GM19467 (cell line): ENCODE results near the gene ZNF12.

Experiments
- ATAC-seq: cut with Tn5 transposase; IDR thresholded peaks from one replicate; pipeline ENCODE4 v1.9.1; 2021; ENCODE audit warnings: mild to moderate bottlenecking, moderate library complexity; ENCODE audit not compliant: unreplicated experiment

Gene ZNF12

DNA sequence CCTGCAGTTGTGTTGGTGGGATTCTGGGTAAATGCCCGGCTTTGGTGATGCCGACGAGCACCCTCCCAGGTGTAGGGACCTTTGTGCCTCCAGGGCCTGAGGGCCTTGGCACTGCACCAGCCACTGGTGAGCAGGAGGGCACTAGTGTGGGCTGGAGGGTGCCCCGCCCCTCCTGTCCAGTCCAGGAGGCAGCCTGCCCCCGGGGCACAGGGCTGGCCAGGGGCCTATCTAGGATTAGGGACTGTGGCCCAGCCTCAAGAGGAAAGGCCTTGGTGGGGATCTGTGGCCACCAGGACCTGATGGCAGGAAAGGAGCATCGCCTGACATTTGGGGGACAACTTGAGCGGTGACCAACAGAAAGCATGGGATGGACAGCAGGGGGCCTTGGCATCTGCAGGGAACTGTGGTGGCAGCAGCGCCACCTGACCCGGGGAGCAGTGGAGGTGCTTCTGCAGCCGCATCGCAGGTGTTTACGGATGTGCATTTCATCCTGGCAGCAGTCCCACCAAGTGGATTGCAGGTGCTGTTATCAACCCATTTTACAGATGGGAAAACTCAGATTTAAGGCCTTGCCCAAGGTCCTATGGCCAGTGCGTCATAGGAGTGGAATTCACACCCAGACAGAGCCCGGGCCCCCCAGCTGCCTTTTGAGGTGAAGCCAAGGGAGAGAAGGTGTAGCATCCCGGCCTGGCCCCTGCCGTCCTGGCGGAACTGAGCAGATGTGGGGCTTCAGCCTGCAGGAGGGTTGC lies 58.5 kb downstream of the ZNF12 start:
- ATAC-seq, result no peak

- ATAC-seq, result no peak
Measured at GRCh38 chr7:6647541-6647940, 59.2 kb downstream of the ZNF12 start.

DNA sequence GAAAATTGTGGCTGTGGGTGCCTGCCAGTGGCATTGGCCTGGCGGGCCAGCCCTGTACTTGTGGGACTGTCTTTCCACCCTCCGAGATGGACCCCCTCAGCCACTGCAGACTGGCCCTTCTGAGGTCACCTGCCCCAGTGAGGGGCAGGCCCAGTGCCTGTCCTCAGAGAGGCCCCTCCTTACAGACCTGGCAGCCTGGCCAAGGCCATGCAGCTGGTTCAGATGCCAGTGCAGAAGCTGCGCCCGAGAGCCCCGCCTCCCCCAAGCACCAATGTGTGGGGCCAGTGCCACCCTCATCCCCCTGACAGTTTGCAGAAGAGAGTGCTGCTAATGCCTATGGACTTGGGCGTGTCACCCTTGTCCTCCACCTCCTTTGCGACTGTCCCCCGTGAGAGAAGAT lies 59.7 kb downstream of the ZNF12 start:
- ATAC-seq, result no peak

DNA sequence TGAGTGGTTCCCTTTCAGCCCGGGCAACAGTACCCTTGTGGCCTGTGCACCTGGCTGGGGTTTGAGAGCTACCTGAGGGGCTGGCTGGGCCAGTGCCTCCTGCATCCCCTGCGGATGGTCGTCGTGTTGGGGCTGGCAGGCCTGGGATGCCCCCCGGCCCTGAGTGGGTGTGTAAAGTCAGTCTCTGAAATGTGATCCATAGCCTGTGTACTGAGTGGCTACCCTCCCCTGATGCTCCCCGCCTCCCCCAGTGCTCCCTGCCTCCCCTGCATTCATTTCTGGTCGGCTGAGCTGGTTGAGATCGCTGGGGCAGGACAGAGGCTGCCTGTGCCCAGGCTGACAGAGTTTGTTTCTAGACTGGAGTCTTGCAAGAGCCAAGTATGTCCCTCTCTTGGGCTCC lies 60.3 kb downstream of the ZNF12 start:
- no peak for ATAC-seq

DNA sequence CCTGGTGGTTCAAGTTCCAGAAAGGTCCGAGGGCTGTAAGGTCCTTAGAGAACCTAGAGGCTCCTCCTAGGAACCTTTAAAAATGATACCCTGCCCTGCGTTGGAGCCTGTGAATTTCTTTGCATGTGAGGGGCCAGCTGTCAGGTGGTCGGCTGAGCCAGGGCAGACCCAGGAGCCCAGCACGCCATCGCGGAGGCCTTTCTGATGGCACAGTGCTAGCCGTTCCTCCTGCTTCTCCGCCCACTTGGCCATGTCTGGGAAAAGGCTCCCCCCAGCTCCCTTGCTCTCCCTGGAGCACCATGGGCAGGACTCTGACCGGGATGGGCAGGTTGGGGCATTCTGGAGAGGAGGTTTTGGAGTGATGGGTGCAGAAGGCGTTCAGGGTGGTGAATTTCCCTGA lies 62.0 kb downstream of the ZNF12 start:
- no peak for ATAC-seq

DNA sequence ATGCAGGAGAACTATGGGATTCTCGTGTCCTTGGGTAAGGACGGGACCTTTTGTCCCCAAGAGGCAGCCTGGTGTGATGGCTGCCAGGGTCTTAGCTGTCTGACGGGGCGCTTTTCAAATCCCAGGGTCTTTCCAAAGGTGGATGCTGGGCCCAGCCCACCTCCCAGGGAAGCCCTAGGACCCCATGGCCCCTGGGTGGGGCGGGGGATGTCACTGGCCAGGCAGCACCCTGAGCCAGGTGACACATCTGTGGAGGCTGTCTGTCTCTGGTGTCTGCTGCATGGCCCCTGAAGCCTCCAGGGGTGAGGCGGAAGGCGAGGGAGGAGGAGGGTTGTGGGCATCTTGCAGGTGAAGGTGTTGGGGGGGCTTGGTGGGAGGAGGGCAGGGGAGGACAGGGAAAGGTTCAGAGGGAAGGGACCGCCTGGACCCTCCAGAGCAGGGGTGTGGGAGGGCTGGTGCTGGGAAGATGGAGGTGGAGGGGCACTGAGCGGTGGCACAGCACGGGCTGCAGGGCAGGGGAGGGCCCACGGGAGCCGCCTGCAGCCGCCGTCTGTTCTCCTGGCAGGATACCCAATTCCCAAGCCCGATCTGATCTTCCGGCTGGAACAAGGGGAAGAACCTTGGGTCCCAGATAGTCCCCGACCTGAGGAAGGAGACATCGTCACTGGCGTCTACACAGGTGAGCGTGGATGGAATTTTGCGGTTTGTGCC lies 62.7 kb downstream of the ZNF12 start:
- ATAC-seq, result no peak

DNA sequence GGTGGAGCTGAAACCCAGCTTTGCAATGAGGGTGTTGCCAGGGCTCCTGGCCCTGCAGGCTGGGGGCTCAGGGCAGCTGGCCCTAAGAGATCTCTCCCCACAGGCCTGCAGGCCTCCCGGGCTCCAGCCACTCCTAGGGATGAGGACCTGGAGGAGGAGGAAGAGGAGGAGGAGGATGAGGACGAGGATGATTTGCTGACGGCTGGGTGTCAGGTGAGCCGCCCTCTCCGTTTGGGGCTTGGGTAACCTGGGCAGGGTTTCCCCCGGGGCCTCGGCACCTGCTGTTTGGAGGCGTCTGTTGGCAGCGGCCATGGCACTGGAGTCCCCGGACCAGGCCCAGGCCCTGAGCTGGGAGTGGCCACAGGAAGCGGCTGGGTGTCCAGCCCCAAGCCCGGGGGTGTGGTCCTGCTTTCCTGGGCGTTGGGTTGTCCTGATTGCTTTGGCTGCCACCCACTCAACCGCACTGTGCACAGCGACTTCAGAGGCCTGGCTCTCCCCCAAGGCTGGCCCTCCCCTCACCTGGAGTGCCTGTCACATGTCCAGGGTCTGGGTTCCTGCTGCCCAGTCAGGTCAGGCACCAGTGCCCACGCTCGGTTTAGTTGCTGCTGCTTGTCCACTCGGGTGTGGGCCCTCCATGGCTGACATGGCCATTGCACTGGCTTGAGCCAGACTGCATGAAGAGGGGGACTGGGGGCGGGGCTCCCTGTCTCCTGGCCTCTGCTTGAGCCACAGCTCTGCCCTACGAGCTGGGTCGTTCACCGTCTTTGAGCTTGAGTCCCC lies 63.7 kb downstream of the ZNF12 start:
- no peak for ATAC-seq

DNA sequence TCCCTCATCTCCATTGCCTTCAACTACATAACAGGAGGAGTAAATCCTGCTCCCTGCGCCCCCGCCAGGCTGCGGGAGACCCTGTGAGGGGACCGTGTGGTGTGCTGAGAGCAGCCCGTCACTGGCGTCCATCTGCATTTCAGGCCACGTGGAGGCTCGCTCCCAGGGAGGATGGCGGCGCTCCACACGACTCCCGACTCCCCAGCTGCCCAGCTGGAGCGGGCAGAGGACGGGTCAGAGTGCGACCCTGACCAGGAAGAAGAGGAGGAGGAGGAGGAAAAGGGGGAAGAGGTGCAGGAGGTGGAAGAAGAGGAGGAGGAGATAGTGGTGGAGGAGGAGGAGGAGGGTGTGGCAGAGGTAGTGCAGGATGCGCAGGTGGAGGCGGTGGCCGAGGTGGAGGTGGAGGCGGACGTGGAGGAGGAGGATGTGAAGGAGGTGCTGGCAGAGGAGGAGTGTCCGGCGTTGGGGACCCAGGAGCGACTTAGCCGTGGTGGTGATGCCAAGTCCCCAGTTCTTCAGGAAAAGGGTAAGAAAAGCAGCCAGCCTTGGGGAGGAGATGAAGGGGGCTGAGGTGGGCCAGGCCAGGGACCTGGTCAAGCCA lies 64.4 kb downstream of the ZNF12 start:
- ATAC-seq, result no peak

GRCh38 chr7:6641305-6642035 lies 65.3 kb downstream of the ZNF12 start:
- no peak for ATAC-seq

DNA sequence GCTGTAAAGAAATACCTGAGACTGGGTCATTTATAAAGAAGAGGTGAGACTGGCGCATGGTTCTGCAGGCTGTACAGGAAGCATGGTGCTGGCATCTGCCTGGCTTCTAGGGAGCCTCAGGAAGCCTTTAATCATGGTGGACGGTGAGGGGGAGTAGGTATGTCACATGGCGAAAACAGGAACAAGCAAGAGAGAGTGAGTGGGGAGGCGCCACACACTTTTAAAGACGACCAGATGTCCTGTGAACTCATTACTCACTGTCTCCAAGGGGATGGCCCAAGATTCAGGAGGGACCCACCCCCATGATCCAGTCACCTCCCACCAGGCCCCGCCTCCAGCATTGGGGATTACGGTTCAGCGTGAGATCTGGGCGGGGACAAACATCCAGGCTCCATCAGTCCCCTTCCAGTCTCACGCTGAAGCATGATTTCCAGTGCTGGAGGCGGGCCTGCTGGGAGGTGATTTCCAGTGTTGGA lies 66.5 kb downstream of the ZNF12 start:
- no peak for ATAC-seq

GRCh38 chr7:6639627-6640026 lies 67.1 kb downstream of the ZNF12 start:
- no peak for ATAC-seq

DNA sequence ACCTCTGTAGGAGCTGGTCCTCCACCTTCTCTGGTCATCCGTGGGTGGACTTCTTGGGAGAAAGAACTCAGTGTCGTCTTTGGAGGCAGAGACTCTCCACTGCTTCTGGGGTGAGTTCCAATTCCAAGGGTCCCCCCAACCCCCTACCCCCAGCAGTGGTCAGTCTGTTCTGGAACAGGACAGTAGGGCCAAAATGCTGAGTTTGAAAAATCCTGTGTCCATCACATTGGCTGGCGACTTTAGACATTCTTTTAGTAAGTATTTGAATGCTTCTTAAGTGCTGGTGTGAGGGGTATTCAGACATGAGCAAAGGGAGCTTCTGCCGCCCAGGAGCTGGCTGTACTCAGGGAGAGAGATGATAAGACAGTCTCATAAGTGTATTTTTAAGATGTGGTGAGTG lies 67.7 kb downstream of the ZNF12 start:
- ATAC-seq, result no peak
